ENCODE results near the gene MPV17L. TPM values are rescaled to one million over a fixed set of nuclear protein-coding genes. Genes with fewer than 3 reads are reported as not detected.
"Not testable (repeated sequence)": the region's sequence is repeated elsewhere in the genome, so short reads cannot be mapped to it uniquely, and the experiment has no call there.

Gene MPV17L
- not detected for total RNA-seq

DNA sequence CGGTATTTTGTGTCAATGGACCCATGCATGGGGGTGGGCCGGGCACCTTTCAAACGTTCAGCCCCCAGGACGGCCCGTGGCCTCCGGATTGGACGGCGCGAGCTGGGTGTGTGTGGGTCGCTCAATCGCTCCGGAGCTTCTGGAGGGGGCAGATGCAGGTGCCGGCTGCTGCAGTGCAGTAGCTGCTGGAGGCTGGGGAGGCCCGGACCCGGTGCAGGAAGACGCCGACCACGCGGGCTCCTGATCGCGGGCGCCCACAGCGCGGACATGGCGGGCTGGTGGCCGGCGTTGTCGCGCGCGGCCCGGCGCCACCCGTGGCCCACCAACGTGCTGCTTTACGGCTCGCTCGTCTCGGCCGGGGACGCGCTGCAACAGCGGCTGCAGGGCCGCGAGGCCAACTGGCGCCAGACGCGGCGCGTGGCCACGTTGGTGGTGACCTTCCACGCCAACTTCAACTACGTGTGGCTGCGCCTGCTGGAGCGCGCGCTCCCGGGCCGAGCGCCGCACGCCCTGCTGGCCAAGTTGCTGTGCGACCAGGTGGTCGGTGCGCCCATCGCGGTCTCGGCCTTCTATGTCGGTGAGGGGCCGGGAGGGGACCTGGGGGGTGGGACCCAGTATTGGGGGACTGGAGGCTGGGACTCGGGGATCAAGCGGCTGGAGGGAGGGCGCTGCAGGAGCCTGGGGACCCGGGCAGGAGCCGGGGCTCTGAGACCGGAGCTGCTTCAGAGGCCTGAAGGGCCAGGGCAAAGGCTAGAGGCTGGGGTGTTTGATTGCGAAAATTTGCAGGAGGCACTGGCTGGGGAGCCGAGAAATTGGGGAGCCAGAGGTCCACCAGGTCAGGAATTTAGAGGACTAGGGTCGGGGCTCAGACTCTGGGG, at the start of gene MPV17L:
TSS of gene MPV17L (plus strand) at position 124 of the 878 bp plus-strand sequence. CDS start at position 268, 144 bp downstream.
- POLR2A ChIA-PET, DNase-seq: not testable (repeated sequence)

DNA sequence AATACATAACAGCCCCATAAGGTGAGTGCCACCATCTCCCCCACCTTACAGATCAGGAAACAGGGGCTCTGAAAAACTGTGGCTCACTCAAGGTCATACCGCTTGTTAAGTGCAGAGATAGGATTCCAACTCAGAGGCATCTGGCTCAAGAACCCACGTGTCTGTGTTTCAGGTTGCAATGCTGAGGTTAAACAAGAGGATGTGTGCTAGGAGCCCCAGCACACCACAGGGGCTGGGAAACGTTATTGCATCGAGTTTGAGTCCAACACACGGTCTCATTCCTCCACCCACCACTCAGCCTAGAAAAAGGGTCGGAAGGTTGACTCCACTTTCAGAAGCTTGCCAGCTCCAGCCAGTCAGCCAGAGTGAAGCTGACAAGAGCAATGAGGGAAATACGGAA, 46.8 kb upstream of the MPV17L start:
- DNase-seq; H3K9me3 Mint-ChIP-seq; H3K36me3 Mint-ChIP-seq (ENCODE audit: low read depth); H3K27ac Mint-ChIP-seq; POLR2A ChIA-PET; CTCF ChIA-PET; H3K4me1 Mint-ChIP-seq; H3K4me3 Mint-ChIP-seq; H3K27me3 Mint-ChIP-seq: not testable (repeated sequence)

More for the DNA sequence above, at the start of gene MPV17L:
- H3K27ac Mint-ChIP-seq; CTCF ChIA-PET; H3K4me3 Mint-ChIP-seq; H3K9me3 Mint-ChIP-seq; H3K4me1 Mint-ChIP-seq; H3K36me3 Mint-ChIP-seq (ENCODE audit: low read depth): not testable (repeated sequence)
- peaks cover 27% of the 10 kb centered on the region for H3K27me3 Mint-ChIP-seq

DNA sequence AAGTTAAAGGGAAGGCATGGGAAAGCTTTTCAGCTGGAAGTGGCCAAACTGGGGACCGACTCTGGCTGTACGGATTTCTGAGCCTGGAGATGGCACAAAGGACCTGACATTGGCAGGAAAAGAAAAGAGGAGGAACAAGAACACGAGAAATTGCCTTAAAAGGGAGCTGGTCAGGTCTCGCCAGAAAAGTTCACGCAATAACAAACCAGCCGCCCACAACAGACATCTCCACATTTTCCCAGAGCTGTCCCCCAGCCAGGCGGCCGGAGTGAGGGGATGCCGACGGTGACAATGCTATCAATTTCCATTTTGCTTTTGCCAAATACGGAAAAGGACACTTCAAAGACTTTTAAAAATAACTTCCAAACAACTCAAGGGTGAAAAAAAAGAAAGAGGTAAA, 44.3 kb upstream of the MPV17L start:
- H3K9me3 Mint-ChIP-seq; DNase-seq; H3K27ac Mint-ChIP-seq; CTCF ChIA-PET; POLR2A ChIA-PET; H3K4me1 Mint-ChIP-seq; H3K27me3 Mint-ChIP-seq; H3K4me3 Mint-ChIP-seq; H3K36me3 Mint-ChIP-seq (ENCODE audit: low read depth): not testable (repeated sequence)

DNA sequence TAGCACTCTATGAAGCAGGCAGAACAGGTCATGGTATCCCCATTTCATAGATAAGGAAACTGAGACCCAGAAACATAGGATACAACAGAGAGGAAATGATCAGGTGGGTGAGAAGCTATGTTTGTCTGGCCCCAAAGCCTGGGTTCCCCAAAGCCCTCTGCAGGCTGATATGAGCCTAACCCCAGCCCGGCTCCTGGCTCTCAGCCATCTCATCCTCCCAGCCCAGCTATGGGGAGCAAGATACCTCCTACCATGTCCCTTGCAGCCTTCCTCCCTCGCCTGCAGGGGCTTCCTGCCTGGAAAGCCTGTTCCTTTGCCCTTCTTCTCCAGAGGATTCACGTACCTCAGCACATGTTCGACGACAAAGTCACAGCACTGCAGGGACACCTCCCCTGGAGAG, 43.8 kb upstream of the MPV17L start:
- H3K4me1 Mint-ChIP-seq; H3K36me3 Mint-ChIP-seq (ENCODE audit: low read depth); CTCF ChIA-PET; H3K27me3 Mint-ChIP-seq; H3K9me3 Mint-ChIP-seq; H3K27ac Mint-ChIP-seq; H3K4me3 Mint-ChIP-seq; POLR2A ChIA-PET; DNase-seq: not testable (repeated sequence)

DNA sequence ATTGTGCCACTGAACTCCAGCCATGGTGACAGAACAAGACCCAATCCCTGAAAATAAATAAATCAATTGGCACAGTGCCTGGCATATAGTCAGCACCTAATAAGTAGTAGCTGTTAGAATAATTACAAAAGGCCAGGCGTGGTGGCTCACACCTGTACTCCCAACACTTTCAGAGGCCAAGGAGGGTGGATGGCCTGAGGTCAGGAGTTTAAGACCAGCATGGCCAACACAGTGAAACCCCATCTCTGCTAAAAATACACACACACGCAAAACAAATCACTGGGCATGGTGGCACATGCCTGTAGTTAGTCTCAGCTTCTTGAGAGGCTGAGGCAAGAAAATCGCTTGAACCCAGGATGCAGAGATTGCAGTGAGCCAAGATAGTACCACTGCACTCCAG, 42.7 kb upstream of the MPV17L start:
- H3K4me3 Mint-ChIP-seq; H3K4me1 Mint-ChIP-seq; H3K27me3 Mint-ChIP-seq; H3K9me3 Mint-ChIP-seq; H3K27ac Mint-ChIP-seq; POLR2A ChIA-PET; H3K36me3 Mint-ChIP-seq (ENCODE audit: low read depth); DNase-seq; CTCF ChIA-PET: not testable (repeated sequence)

DNA sequence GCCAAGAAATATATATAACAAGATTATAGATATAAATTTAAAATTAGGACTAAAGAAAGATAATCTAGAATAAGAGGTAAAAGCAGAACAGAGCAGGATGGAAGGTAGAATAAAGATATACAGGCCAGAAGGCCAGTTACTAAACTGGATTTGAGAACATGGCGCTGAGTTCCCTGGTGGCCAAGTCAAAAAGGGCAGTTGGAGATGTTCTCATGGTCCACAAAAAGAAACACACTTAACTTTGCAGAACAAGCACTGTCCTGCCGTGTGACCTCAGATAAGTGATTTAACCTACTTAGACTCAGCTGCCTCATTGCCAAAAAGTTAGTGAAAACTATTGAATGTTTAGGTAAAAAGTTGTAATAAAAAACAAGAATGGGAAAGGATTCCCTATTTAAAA, 40.7 kb upstream of the MPV17L start:
- POLR2A ChIA-PET; H3K27ac Mint-ChIP-seq; H3K9me3 Mint-ChIP-seq; DNase-seq; H3K4me1 Mint-ChIP-seq; H3K27me3 Mint-ChIP-seq; H3K36me3 Mint-ChIP-seq (ENCODE audit: low read depth); H3K4me3 Mint-ChIP-seq; CTCF ChIA-PET: not testable (repeated sequence)

DNA sequence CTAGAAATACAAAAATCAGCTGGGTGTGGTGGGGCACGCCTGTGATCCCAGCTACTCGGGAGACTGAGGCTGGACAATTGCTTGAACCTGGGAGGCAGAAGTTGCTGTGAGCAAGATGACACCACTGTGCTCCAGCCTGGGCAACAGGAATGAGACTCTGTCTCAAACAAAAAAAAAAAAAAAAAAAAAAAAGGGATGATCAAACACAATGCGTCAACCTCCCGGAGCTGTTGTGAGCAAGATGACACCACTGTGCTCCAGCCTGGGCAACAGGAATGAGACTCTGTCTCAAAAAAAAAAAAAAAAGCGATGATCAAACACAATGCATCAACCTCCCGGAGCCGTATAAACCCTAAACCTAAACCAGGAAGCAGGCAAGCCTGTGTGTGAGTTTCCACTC, 38.1 kb upstream of the MPV17L start:
- H3K27me3 Mint-ChIP-seq, result not testable (repeated sequence)

DNA sequence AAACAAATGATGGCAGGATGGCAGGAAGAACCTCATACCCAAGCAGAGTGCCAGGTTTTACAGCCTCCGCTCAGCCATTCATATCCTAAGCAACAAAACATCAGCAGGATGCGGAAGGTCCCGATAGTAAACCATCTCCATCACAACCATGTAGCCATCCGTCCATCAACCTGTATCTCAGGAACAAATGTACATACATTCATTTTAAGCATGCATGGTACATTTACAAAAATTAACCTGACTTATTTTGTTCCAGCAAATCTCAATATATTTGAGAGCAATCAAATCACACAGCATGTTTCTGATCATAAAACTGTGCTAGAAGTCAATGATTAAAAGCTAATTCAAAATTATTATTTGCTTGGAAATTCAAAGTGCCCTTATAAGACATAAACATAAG, 17.4 kb upstream of the MPV17L start, which contains the start of gene NPIPA5:
TSS of gene NPIPA5 (minus strand) at position 101 of the 400 bp plus-strand sequence. CDS start at position 101, 0 bp downstream.
- H3K4me1 Mint-ChIP-seq; H3K9me3 Mint-ChIP-seq; H3K27me3 Mint-ChIP-seq; H3K36me3 Mint-ChIP-seq (ENCODE audit: low read depth); POLR2A ChIA-PET; DNase-seq; CTCF ChIA-PET; H3K27ac Mint-ChIP-seq; H3K4me3 Mint-ChIP-seq: not testable (repeated sequence)

More for the DNA sequence above, 38.1 kb upstream of the MPV17L start:
- H3K4me1 Mint-ChIP-seq; H3K27ac Mint-ChIP-seq; H3K36me3 Mint-ChIP-seq (ENCODE audit: low read depth); POLR2A ChIA-PET; CTCF ChIA-PET; H3K4me3 Mint-ChIP-seq; H3K9me3 Mint-ChIP-seq; DNase-seq: not testable (repeated sequence)

DNA sequence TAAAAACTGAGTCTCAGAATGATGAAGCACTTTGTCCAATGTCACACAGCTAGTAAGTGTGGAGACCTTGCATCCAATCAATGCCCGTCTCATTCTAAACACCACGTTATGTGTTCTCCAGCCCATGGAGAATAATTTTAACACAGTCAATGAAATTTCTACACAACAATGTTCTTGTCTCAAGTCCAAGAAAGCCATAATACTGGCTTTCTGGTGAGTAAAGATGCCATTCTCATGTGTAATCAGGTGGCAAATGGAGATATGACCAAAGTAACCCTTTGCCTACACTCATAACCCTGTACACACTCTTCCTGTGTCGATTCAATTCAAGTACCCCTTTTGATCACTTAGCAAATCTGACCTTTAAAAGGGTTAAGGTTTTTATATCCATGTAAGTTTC, 12.7 kb upstream of the MPV17L start:
- H3K9me3 Mint-ChIP-seq; H3K36me3 Mint-ChIP-seq (ENCODE audit: low read depth); H3K4me3 Mint-ChIP-seq; H3K27me3 Mint-ChIP-seq; H3K27ac Mint-ChIP-seq; DNase-seq; POLR2A ChIA-PET; H3K4me1 Mint-ChIP-seq; CTCF ChIA-PET: not testable (repeated sequence)

DNA sequence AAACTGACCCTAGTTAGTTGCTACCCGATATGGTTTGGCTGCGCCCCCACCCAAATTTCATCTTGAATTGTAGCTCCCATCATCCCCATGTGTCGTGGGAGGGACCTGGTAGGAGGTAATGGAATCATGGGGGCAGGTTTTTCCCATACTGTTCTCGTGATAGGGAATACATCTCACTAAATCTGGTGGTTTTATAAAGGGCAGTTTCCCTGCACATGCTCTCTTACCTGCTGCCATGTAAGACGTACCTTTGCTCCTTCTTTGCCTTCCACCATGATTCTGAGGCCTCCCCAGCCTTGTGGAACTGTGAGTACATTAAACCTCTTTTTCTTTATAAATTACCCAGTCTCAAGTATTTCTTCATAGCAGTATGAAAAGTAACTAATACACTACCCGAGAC, 7.5 kb upstream of the MPV17L start:
- peaks cover 19% of the 10 kb centered on the region for H3K27me3 Mint-ChIP-seq
- H3K4me3 Mint-ChIP-seq; CTCF ChIA-PET; H3K4me1 Mint-ChIP-seq; H3K9me3 Mint-ChIP-seq; H3K27ac Mint-ChIP-seq; DNase-seq; POLR2A ChIA-PET; H3K36me3 Mint-ChIP-seq (ENCODE audit: low read depth): not testable (repeated sequence)

DNA sequence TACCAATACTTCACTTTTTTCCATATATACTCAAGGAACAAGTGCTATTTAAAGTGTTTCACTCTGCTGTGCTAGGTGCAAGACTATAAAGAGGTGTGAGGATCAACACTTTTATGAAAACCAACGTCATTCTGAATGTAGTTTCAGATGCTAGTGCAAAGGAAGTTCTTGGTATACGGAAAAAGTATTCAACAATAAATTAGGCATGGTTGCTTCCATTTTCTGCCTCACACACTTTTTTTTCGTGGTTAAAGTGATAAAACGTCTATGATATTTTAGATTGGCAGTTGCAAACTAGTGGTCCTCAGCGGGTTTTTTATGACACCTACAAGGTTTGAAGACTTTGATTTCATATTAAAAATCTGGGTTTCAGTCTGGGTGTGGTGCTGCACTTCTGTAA, 5.6 kb upstream of the MPV17L start:
- POLR2A ChIA-PET; DNase-seq; CTCF ChIA-PET; H3K36me3 Mint-ChIP-seq (ENCODE audit: low read depth); H3K4me1 Mint-ChIP-seq; H3K4me3 Mint-ChIP-seq; H3K9me3 Mint-ChIP-seq; H3K27ac Mint-ChIP-seq: not testable (repeated sequence)
- H3K27me3 Mint-ChIP-seq, result peaks cover 20% of the 10 kb centered on the region

DNA sequence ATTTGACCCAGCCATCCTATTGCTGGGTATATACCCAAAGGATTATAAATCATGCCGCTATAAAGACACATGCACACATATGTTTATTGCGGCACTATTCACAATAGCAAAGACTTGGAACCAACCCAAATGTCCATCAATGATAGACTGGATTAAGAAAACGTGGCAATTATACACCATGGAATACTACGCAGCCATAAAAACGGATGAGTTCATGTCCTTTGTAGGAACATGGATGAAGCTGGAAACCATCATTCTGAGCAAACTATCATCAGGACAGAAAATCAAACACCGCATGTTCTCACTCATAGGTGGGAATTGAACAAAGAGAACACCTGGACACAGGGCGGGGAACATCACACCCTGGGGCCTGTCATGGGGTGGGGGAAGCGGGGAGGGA, 2.5 kb upstream of the MPV17L start:
- H3K4me3 Mint-ChIP-seq; DNase-seq; CTCF ChIA-PET; H3K9me3 Mint-ChIP-seq; H3K4me1 Mint-ChIP-seq; H3K36me3 Mint-ChIP-seq (ENCODE audit: low read depth); POLR2A ChIA-PET; H3K27ac Mint-ChIP-seq: not testable (repeated sequence)
- H3K27me3 Mint-ChIP-seq, result peaks cover 26% of the 10 kb centered on the region

DNA sequence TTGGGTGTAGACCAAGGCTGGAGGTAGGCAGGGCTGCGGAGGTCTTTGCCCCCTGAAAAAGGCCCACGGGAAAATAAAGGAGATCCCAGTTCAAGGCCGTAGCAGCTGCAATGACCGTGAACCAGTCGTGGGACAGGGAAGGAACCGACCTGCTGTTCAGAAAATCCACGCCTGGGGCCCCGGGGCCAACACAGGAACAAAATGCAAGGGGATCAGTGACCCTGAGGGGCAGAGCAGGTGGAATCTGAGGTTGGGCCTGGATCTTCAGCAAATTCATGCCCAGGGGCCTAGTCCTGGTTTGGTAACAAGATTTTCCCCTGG, 915 bp downstream of the MPV17L start:
- DNase-seq; CTCF ChIA-PET; H3K27ac Mint-ChIP-seq; H3K4me3 Mint-ChIP-seq; H3K4me1 Mint-ChIP-seq; POLR2A ChIA-PET; H3K9me3 Mint-ChIP-seq; H3K36me3 Mint-ChIP-seq (ENCODE audit: low read depth): not testable (repeated sequence)
- H3K27me3 Mint-ChIP-seq, result peaks cover 24% of the 10 kb centered on the region

DNA sequence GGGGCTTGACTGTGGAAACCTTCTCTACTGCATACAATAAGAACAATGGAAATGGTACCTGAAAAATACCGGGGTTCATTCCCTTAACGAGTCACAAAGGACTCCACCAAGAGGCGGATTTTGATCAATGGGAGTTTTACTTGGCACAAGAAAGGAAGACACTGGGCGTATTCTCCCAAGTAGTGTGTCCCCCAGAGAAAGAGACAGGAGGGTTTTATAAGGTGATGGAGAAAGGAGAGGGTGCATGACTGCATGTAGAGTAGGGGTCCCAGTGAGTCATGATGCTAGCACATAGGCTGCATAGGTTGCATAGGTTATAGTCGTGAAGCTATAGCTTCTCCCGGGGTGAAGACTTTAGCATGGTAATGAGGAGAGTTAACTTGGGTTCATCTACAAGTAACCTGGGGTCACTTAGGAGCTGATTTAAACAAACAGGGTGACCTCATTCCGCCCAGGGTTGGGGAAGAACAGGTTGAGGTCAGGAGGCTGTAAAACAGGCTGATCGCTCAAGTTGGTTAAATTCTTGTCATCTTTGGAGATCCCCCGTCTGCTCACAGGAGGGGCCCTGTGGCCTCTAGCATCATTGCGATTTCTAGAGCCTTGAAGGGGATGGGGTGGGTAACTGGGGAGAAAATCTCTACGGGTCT, 1.5 kb downstream of the MPV17L start:
- no peaks in the 10 kb centered on the region for H3K9me3 Mint-ChIP-seq
- no peak overlapping the region for H3K27ac Mint-ChIP-seq
- no peak overlapping the region for H3K4me3 Mint-ChIP-seq
- CTCF ChIA-PET, result no interaction called here
- H3K36me3 Mint-ChIP-seq (ENCODE audit: low read depth), result no peaks in the 10 kb centered on the region
- H3K4me1 Mint-ChIP-seq, result no peaks in the 10 kb centered on the region
- POLR2A ChIA-PET, result no interaction called here
- no peak for DNase-seq
- H3K27me3 Mint-ChIP-seq, result peaks cover 22% of the 10 kb centered on the region

Data from activated CD4-positive, alpha-beta memory T cell treated with anti-CD3 and anti-CD28 coated beads, Interleukin-2, amount 10 ng/mL, durations not matched to agents 7 days and 5 days (primary cell).